Mononuclear cell (primary cell): ENCODE results near the gene ADGRG3. TPM values are rescaled to one million over a fixed set of nuclear protein-coding genes. Genes with fewer than 3 reads are reported as not detected.

Experiments used
- H3K27me3 ChIP-seq: 2 replicates; pipeline ENCODE4 v1.6.0; 2011; ENCODE audit warnings: low read length, control low read depth; ENCODE audit not compliant: insufficient read depth
- H3K4me1 ChIP-seq: 2 replicates; pipeline ENCODE4 v1.5.1; 2011; ENCODE audit warnings: mild to moderate bottlenecking, low read length, control low read depth; ENCODE audit not compliant: insufficient read depth
- H3K4me3 ChIP-seq: 2 replicates; pipeline ENCODE4 v1.5.1; 2011; ENCODE audit warnings: mild to moderate bottlenecking, low read length, moderate library complexity
- H3K9me3 ChIP-seq: 2 replicates; pipeline ENCODE4 v1.5.1; 2011; ENCODE audit warnings: low read depth, mild to moderate bottlenecking, control low read depth, low read length
- total RNA-seq: library from RNA; depleted of rRNA; stranded (reverse); fragments of >200 nt; gene quantifications from one replicate; pipeline ENCODE4 v1.2.3, GENCODE V29; 2012

The ADGRG3 gene
- total RNA-seq, 1 donor = 1.7 TPM

DNA sequence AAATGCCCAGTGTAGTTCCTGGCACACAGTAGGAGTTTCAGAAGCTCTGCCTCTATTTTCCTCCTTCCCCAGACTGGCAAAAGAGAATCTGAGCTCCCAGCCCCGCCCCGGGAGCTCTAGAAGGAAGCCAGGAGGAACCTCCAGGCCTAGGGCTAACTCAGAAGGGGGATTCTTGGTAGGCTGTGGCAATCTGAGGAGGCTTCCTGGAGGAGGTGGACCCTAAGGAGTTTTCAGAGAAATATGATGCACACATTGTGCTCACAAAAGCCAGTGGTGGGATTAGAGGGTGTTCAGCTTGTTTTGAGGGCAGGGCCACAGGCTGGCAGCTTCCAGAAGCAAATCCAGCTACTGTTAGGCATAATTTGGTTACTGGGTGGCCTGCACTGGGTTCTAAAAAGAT is 29.7 kb upstream of the ADGRG3 start:
- H3K27me3 ChIP-seq = no peaks in the 10 kb centered on the region
- H3K9me3 ChIP-seq = no peaks in the 10 kb centered on the region
- no peak overlapping the region for H3K4me3 ChIP-seq
- no peaks in the 10 kb centered on the region for H3K4me1 ChIP-seq

DNA sequence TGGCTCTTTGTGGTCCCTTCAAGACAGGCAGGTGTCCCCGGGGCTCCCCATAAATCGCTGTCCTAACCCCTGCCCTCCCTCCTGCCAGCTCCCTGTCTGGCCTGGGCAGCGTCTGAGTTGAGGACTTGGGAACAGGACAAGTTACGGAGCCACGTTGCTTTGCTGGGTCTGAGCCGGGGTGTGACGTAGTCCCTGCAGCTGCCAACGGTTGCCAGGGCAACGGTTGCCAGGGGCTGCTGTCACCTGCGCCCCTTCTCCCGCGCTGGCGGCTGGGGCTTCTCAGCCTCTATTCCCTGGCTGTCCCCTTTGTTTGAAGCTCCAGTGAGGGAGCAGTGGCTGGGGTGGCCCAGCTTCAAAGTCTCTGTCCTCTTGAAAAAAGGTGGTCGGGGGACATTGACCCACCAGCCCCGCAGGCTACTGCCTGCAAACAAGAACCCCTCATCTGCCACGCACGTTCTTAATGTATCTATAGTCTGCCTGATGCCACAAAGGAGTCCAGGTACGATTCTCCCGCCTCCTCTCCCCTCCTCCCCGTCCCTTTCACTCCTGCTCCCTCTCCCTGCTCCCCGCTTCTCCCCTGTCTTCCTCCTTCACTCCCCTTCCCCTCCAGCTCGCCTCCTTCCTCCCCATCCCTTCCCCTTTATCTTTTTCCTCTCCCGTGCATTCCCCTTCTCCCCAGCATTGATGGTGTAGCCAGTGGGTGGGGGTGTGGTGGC is 28.8 kb upstream of the ADGRG3 start:
- H3K4me1 ChIP-seq = no peaks in the 10 kb centered on the region
- H3K4me3 ChIP-seq = no peak overlapping the region
- H3K27me3 ChIP-seq = no peaks in the 10 kb centered on the region
- no peaks in the 10 kb centered on the region for H3K9me3 ChIP-seq

DNA sequence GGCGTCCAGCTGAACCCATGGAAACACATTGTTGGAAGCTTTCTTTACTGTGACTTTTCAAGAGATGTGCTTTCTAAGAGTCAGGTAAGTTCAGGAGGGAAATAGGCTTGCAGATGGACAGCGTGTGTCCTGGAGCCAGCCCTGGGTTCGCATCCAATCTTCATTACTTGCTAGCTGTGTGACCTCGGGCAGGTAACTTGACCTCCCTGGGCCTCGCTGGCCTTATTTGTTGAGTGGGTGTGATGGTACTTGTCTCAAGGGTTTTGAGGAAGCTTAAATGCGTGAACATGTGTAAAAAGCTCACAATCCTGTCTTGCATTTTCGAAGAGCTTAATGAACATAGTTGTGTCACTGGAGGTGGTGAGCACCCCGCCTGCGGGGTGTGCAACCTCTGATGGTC is 27.9 kb upstream of the ADGRG3 start:
- no peaks in the 10 kb centered on the region for H3K9me3 ChIP-seq
- H3K27me3 ChIP-seq = no peaks in the 10 kb centered on the region
- H3K4me1 ChIP-seq = no peaks in the 10 kb centered on the region
- no peak overlapping the region for H3K4me3 ChIP-seq

- Histone ChIP-seq H3K27me3 (no peaks in the 10 kb centered on the region), H3K9me3 (no peaks in the 10 kb centered on the region), H3K4me3 (no peak overlapping the region), H3K4me1 (no peaks in the 10 kb centered on the region)
Measured at GRCh38 chr16:57640612-57641011, 27.5 kb upstream of the ADGRG3 start.

DNA sequence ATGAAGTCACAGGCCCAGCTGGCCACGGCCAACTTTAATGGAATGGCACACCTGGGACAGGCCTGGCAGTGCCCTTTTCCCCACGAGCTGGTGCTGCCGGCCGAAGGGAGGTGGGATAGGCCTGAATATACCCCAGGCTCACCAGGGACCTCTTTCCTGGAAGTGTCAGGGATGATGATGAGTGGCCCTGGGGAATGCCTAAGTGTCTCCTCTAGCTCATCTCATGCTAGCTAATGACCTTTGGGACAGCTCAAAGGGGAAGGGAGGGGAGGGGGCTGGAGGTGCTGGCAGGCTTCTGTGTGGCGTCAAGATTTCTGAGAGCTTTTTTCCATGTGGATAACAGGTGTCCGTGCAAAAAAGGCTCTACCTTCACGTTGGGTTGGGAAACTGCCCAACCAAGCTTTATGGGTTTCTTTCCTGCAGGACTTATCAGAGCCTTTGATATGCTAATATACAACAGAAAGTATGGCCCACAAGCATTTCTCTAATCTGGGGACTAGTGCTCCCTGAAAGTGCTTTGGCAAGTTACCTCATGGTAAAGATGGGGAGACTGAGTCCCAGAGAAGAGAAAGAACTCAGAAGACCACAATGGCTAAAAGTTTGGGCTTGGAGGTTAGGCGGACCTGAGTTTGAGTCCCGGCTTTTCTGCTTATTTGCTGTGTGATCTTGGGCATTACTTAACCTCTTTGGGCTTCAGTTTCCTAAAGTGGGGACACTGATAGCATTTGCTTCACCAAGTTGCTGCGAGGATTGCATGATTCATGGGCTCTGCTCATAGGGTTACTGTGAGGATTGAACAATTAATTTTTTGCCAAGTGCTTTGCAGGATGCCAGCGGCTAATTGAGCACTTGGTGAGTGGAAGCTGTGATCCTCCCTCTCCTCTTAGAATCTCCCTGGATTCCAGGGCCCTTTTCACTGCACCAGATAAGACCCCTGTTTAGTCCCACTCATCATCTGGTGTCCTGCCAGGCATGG is 25.7 kb upstream of the ADGRG3 start:
- Histone ChIP-seq H3K27me3 (no peaks in the 10 kb centered on the region), H3K4me1 (peaks cover 5% of the 10 kb centered on the region), H3K4me3 (no peak overlapping the region), H3K9me3 (no peaks in the 10 kb centered on the region)

DNA sequence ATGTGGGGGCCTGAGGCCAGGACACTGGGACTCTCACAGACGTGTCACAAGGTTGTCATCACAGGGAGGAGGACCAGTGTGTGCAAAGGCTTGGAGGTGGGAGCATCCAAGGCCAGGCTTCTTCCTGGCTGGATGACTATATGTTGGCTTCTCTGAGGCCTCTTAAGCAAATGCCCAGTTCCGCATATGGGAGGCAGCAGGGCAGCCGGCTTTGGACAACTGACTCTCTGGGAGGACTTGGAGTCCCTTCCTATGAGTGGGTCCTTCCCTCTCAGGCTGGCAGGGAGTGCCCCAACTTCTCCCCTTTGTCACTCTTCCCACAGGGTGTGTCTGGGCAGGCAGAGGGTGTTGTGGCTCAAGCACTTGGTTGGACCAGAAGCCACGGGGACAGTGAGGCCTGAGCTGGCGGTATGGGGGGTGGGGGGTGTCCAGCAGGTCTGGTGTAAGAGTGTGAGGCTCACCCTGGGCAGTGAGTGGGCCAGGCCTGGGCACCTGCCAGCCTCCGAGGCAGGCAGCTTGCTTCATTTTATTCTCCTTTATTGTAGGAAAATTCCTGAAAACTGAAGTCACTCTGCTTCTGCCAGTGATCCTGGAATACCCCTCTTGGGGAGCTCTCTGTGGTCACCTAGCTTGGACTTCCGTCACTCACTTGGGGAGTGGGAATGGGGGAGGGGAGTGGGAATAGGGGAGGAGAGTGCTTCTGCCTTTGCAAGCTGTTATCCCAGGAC is 24.8 kb upstream of the ADGRG3 start:
- Histone ChIP-seq H3K9me3 (no peaks in the 10 kb centered on the region), H3K4me3 (no peak overlapping the region), H3K4me1 (peaks cover 13% of the 10 kb centered on the region), H3K27me3 (no peaks in the 10 kb centered on the region)

- Histone ChIP-seq H3K27me3 (no peaks in the 10 kb centered on the region), H3K4me3 (no peak overlapping the region), H3K9me3 (no peaks in the 10 kb centered on the region), H3K4me1 (peaks cover 19% of the 10 kb centered on the region)
Measured at GRCh38 chr16:57643910-57644309, 24.2 kb upstream of the ADGRG3 start.

- H3K4me1 ChIP-seq = peaks cover 25% of the 10 kb centered on the region
- H3K4me3 ChIP-seq = no peak overlapping the region
- H3K27me3 ChIP-seq = no peaks in the 10 kb centered on the region
- no peaks in the 10 kb centered on the region for H3K9me3 ChIP-seq
Measured at GRCh38 chr16:57644383-57645014, 23.6 kb upstream of the ADGRG3 start.

GRCh38 chr16:57645169-57645568 is 22.9 kb upstream of the ADGRG3 start:
- Histone ChIP-seq H3K27me3 (no peaks in the 10 kb centered on the region), H3K9me3 (no peaks in the 10 kb centered on the region), H3K4me3 (no peak overlapping the region), H3K4me1 (peaks cover 31% of the 10 kb centered on the region)

GRCh38 chr16:57645691-57646387 is 22.3 kb upstream of the ADGRG3 start:
- Histone ChIP-seq H3K9me3 (no peaks in the 10 kb centered on the region), H3K4me1 (peaks cover 34% of the 10 kb centered on the region), H3K27me3 (no peaks in the 10 kb centered on the region)

GRCh38 chr16:57646388-57647039 is 21.6 kb upstream of the ADGRG3 start:
- no peaks in the 10 kb centered on the region for H3K27me3 ChIP-seq
- no peak overlapping the region for H3K4me3 ChIP-seq
- H3K9me3 ChIP-seq = no peaks in the 10 kb centered on the region
- H3K4me1 ChIP-seq = peaks cover 36% of the 10 kb centered on the region

More at GRCh38 chr16:57645691-57646387, 22.3 kb upstream of the ADGRG3 start:
- H3K4me3 ChIP-seq = no peak overlapping the region

DNA sequence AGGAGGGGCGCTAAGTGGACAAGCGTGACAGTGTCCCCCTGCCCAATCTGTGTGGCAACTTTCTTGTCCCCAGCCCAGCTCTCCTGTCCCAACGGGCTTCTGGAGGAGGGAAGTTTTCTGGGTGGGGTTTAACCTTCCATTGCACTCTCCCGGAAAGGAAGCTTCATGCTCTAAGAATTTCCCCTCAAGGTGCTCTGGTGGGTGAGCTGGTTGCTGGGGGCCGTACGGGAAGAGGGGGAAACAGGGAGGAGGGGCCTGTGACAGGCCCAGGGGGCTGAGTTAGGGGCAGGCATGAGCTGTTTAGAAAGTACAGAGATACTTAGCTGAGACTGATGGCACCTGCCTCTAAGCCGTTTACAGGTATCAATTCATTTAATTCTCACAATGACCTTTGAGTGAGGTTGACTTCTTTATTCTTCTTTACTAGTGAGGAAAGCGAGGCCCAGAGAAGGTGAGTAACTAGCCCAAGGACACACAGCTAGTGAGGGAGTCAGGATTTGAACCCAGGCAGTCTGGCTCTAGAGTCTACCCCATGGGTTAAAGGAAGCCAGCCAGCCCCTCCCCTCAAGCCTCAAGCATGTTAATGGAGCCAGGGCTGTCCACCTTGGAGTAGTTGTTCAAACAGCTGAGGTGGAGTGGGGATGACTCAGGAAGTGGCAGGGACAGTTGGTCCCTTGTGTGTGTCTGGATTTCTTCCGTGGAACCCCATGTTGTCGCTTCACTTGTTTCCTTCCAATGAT is 20.8 kb upstream of the ADGRG3 start:
- no peaks in the 10 kb centered on the region for H3K9me3 ChIP-seq
- no peaks in the 10 kb centered on the region for H3K27me3 ChIP-seq
- peak overlapping the region; percentile 12 for H3K4me3 ChIP-seq
- H3K4me1 ChIP-seq = peaks cover 44% of the 10 kb centered on the region

GRCh38 chr16:57648125-57648524 is 20.0 kb upstream of the ADGRG3 start:
- Histone ChIP-seq H3K27me3 (no peaks in the 10 kb centered on the region), H3K9me3 (no peaks in the 10 kb centered on the region), H3K4me1 (peaks cover 45% of the 10 kb centered on the region), H3K4me3 (peak overlapping the region; percentile 12)
